Gastroesophageal sphincter (tissue), 3 donors: ENCODE measurements around the gene GATAD1.
"Not testable (repeated sequence)": the region's sequence is repeated elsewhere in the genome, so short reads cannot be mapped to it uniquely, and the experiment has no call there.

Experiments
- CTCF ChIP-seq, 4 experiments: fragments of 200-600 bp in 2 of 4; fragments of 450-650 bp in 2 of 4; sonication (generic) in 1 of 4; IDR thresholded peaks; one replicate each; pipeline ENCODE4 v1.5.1; 2017 to 2019; ENCODE audit warnings: antibody characterized with exemption in 4 of 4, mild to moderate bottlenecking in 2 of 4, moderate library complexity in 2 of 4
- EP300 ChIP-seq: sonication (generic); formaldehyde crosslinking; IDR thresholded peaks from one replicate; pipeline ENCODE4 v1.6.1; 2017; ENCODE audit warnings: antibody characterized with exemption, mild to moderate bottlenecking
- POLR2A ChIP-seq, 2 donors: fragments of 450-650 bp; IDR thresholded peaks; one replicate each; pipeline ENCODE4 v1.6.1; 2017; ENCODE audit warnings: antibody characterized with exemption in 2 of 2, mild to moderate bottlenecking in 2 of 2, moderate library complexity in 1 of 2

GRCh38 chr7:92442720-92443119 lies 4.6 kb upstream of the GATAD1 start:
- not testable (repeated sequence) for TF ChIP-seq CTCF (IDR thresholded peaks at IDR 0.05); POLR2A (IDR thresholded peaks at IDR 0.05); EP300
